ENCODE data around the gene MMRN2. TPM values are rescaled to one million over a fixed set of nuclear protein-coding genes. Genes with fewer than 3 reads are reported as not detected.

The MMRN2 gene
- total RNA-seq, 4 donors from 2014 or later, result 23.0 to 45.1 (median 28.4) TPM

GRCh38 chr10:86964847-86965190 is 7.4 kb upstream of the MMRN2 start:
- WGBS, 2 donors, result 85 to 88% methylated on average over 2 of the region's 2 CpGs
- Histone ChIP-seq H3K4me1 (peaks cover 24 to 47% of the 10 kb centered on the region in 2 donors), H3K27me3 (no peaks in the 10 kb centered on the region), H3K4me3 (replicated peaks in 1 of 3) (no peak overlapping the region), H3K9me3 (no peaks in the 10 kb centered on the region), H3K36me3 (no peaks in the 10 kb centered on the region), H3K27ac (no peak overlapping the region)
- no peak for TF ChIP-seq CTCF (IDR thresholded peaks at IDR 0.05)
- no peak for TF ChIP-seq POLR2A (IDR thresholded peaks at IDR 0.05)
- intact Hi-C loops (cut with DNase I), result loop anchor here (10.0 kb wide), 1 partner anchor 130 kb away; the partner anchor contains the start of genes GLUD1 and SHLD2
- no peak for DNase-seq

GRCh38 chr10:86964061-86964846 is 6.8 kb upstream of the MMRN2 start:
- intact Hi-C loops (cut with DNase I), result loop anchor here (10.0 kb wide), 1 partner anchor 131 kb away; the partner anchor contains the start of genes GLUD1 and SHLD2
- WGBS, 2 donors, result 90 to 100% methylated on average over 3 to 12 of the region's 13 CpGs
- Histone ChIP-seq H3K4me1 (peaks cover 20 to 47% of the 10 kb centered on the region in 2 donors), H3K27me3 (no peaks in the 10 kb centered on the region), H3K9me3 (no peaks in the 10 kb centered on the region), H3K27ac (no peak overlapping the region), H3K4me3 (replicated peaks in 1 of 3) (no peak overlapping the region), H3K36me3 (no peaks in the 10 kb centered on the region)
- TF ChIP-seq POLR2A (IDR thresholded peaks at IDR 0.05) (no peak), CTCF (IDR thresholded peaks at IDR 0.05) (no peak)
- no peak for DNase-seq

GRCh38 chr10:86963341-86963919 is 6.0 kb upstream of the MMRN2 start:
- Histone ChIP-seq H3K9me3 (no peaks in the 10 kb centered on the region), H3K27me3 (no peaks in the 10 kb centered on the region), H3K4me3 (replicated peaks in 1 of 3) (no peak overlapping the region), H3K4me1 (peaks cover 16 to 47% of the 10 kb centered on the region in 2 donors), H3K36me3 (no peaks in the 10 kb centered on the region), H3K27ac (no peak overlapping the region)
- intact Hi-C loops (cut with DNase I), result loop anchor here (10.0 kb wide), 1 partner anchor 131 kb away; the partner anchor contains the start of genes GLUD1 and SHLD2
- TF ChIP-seq CTCF (IDR thresholded peaks at IDR 0.05) (no peak), POLR2A (IDR thresholded peaks at IDR 0.05) (no peak)
- DNase-seq, result no peak
- WGBS, 2 donors, result 92 to 98% methylated on average over 7 to 10 of the region's 12 CpGs

- no peak for TF ChIP-seq POLR2A (IDR thresholded peaks at IDR 0.05)
- TF ChIP-seq CTCF (IDR thresholded peaks at IDR 0.05), result no peak
- no peaks in the 10 kb centered on the region for H3K9me3 ChIP-seq
- no peak overlapping the region for H3K4me3 ChIP-seq (replicated peaks in 1 of 3)
- peaks cover 11 to 48% of the 10 kb centered on the region in 2 donors for H3K4me1 ChIP-seq
- no peaks in the 10 kb centered on the region for H3K36me3 ChIP-seq
- H3K27me3 ChIP-seq, result no peaks in the 10 kb centered on the region
- H3K27ac ChIP-seq, result no peak overlapping the region
- DNase-seq, result no peak
- 89 to 95% methylated on average over 7 of the region's 7 CpGs for WGBS, 2 donors
- intact Hi-C loops (cut with DNase I), result loop anchor here (10.0 kb wide), 1 partner anchor 132 kb away; the partner anchor contains the start of genes GLUD1 and SHLD2
Observed at GRCh38 chr10:86962981-86963310, 5.5 kb upstream of the MMRN2 start.

All from thyroid gland (tissue), 4 donors.